ENCODE measurements around the gene ZNF276. TPM values are rescaled to one million over a fixed set of nuclear protein-coding genes. Genes with fewer than 3 reads are reported as not detected.

The ZNF276 gene
- polyA plus RNA-seq, 1 donor (not counting 4 experiments of a cell fraction or from before 2014, with no cell fraction given) = 11.3 TPM

DNA sequence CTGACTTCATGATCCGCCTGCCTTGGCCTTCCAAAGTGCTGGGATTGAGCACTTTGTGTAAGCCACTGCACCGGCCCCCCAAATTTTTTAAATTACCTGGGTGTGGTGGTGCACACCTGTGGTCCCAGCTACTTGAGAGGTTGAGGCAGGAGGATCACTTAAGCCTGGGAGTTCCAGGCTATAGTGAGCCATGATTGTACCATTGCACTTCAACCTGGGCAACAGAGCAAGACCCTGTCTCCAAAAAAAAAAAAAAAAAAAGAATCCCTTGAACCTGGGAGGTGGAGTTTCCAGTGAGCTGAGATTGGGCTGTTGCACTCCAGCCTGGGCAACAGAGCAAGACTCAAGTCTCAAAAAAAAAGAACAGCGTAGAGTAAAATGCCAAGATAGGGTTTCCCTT, 15.2 kb downstream of the ZNF276 start:
- H3K4me3 ChIP-seq (ENCODE audit: control insufficient read depth in 2 of 3, extremely low read depth in 1 of 3, insufficient read depth in 2 of 3, low read depth in 1 of 3, low read length in 3 of 3) = no peak overlapping the region
- FAIRE-seq (no peak), DNase-seq (ENCODE audit: low read depth, low spot score) (no peak)
- H3K9me3 ChIP-seq (ENCODE audit: control insufficient read depth, low read depth, low read length) = no peaks in the 10 kb centered on the region
- H3K79me2 ChIP-seq (ENCODE audit: control insufficient read depth, insufficient read depth, low read length) = peaks cover 2% of the 10 kb centered on the region
- TF ChIP-seq EZH2 (IDR thresholded peaks at IDR 0.05; ENCODE audit: low read length) = no peak
- no peak overlapping the region for H2AFZ ChIP-seq (ENCODE audit: control insufficient read depth, low read length)
- H3K4me2 ChIP-seq (ENCODE audit: control insufficient read depth, extremely low read depth, insufficient read depth, low read depth, low read length) = no peak overlapping the region
- peaks cover 52 to 55% of the 10 kb centered on the region in 2 experiments for H3K36me3 ChIP-seq (ENCODE audit: control insufficient read depth in 2 of 2, extremely low read depth in 1 of 2, insufficient read depth in 2 of 2, low read length in 2 of 2)
- H3K27me3 ChIP-seq (ENCODE audit: control insufficient read depth, extremely low read depth, insufficient read depth, low read length) = no peaks in the 10 kb centered on the region
- H4K20me1 ChIP-seq (ENCODE audit: control insufficient read depth, extremely low read depth, insufficient read depth, low read length) = peaks cover 2% of the 10 kb centered on the region
- H3K9ac ChIP-seq (ENCODE audit: control insufficient read depth, extremely low read depth, insufficient read depth, low read length) = no peak overlapping the region
- dilution Hi-C loops (cut with MboI; ENCODE audit: extremely low pct_ligation_motif_present, low sequenced_read_pairs) = no loop called here
- no peaks in the 10 kb centered on the region for H3K4me1 ChIP-seq (ENCODE audit: control insufficient read depth, extremely low read depth, insufficient read depth, low read length)
- H3K9me1 ChIP-seq (ENCODE audit: control insufficient read depth, extremely low read depth, insufficient read depth, low read length) = no peaks in the 10 kb centered on the region
- no peak overlapping the region for H3K27ac ChIP-seq (ENCODE audit: control insufficient read depth, insufficient read depth, low read length)

DNA sequence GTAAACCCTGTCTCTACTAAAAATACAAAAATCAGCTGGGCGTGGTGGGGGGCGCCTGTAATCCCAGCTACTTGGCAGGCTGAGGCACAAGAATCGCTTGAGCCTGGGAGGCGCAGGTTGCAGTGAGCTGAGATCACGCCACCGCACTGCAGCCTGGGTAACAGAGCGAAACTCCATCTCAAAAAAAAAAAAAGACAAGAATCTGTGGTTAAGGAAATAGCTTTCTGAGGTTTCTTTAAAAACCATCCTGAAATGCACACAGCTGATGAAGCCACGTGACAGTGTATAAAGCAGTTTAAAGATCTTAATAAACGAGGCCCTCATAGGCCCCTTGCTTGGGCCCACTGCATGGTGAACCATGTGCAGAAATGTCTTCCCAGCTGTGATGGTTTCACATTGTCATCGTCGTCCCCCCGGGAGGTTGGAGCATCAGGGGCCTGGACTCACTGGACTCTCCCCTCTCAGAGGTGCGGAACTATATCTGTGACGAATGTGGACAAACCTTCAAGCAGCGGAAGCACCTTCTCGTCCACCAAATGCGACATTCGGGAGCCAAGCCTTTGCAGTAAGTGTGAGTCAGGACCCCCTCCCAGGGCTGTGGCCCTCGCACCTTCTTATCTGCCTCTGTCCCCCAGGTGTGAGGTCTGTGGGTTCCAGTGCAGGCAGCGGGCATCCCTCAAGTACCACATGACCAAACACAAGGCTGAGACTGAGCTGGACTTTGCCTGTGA, 16.2 kb downstream of the ZNF276 start:
- dilution Hi-C loops (cut with MboI; ENCODE audit: extremely low pct_ligation_motif_present, low sequenced_read_pairs) = no loop called here
- Histone ChIP-seq H3K9ac (ENCODE audit: control insufficient read depth, extremely low read depth, insufficient read depth, low read length) (no peak overlapping the region), H3K27ac (ENCODE audit: control insufficient read depth, insufficient read depth, low read length) (no peak overlapping the region), H3K36me3 (ENCODE audit: control insufficient read depth in 2 of 2, extremely low read depth in 1 of 2, insufficient read depth in 2 of 2, low read length in 2 of 2) (peaks cover 52 to 53% of the 10 kb centered on the region in 2 experiments), H2AFZ (ENCODE audit: control insufficient read depth, low read length) (no peak overlapping the region), H3K4me2 (ENCODE audit: control insufficient read depth, extremely low read depth, insufficient read depth, low read depth, low read length) (no peak overlapping the region), H3K27me3 (ENCODE audit: control insufficient read depth, extremely low read depth, insufficient read depth, low read length) (no peaks in the 10 kb centered on the region), H4K20me1 (ENCODE audit: control insufficient read depth, extremely low read depth, insufficient read depth, low read length) (peaks cover 2% of the 10 kb centered on the region), H3K79me2 (ENCODE audit: control insufficient read depth, insufficient read depth, low read length) (peaks cover 2% of the 10 kb centered on the region), H3K4me1 (ENCODE audit: control insufficient read depth, extremely low read depth, insufficient read depth, low read length) (no peaks in the 10 kb centered on the region), H3K9me1 (ENCODE audit: control insufficient read depth, extremely low read depth, insufficient read depth, low read length) (no peaks in the 10 kb centered on the region), H3K9me3 (ENCODE audit: control insufficient read depth, low read depth, low read length) (no peaks in the 10 kb centered on the region), H3K4me3 (ENCODE audit: control insufficient read depth in 2 of 3, extremely low read depth in 1 of 3, insufficient read depth in 2 of 3, low read depth in 1 of 3, low read length in 3 of 3) (no peak overlapping the region)
- no peak for DNase-seq (ENCODE audit: low read depth, low spot score)
- no peak for TF ChIP-seq EZH2 (IDR thresholded peaks at IDR 0.05; ENCODE audit: low read length)
- TF ChIP-seq, protein P1, sequence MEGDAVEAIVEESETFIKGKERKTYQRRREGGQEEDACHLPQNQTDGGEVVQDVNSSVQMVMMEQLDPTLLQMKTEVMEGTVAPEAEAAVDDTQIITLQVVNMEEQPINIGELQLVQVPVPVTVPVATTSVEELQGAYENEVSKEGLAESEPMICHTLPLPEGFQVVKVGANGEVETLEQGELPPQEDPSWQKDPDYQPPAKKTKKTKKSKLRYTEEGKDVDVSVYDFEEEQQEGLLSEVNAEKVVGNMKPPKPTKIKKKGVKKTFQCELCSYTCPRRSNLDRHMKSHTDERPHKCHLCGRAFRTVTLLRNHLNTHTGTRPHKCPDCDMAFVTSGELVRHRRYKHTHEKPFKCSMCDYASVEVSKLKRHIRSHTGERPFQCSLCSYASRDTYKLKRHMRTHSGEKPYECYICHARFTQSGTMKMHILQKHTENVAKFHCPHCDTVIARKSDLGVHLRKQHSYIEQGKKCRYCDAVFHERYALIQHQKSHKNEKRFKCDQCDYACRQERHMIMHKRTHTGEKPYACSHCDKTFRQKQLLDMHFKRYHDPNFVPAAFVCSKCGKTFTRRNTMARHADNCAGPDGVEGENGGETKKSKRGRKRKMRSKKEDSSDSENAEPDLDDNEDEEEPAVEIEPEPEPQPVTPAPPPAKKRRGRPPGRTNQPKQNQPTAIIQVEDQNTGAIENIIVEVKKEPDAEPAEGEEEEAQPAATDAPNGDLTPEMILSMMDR (optimal IDR thresholded peaks at IDR 0.05 in 1 of 3, IDR thresholded peaks at IDR 0.05 in 1 of 3, conservative IDR thresholded peaks at IDR 0.05 in 1 of 3; ENCODE audit: extremely low read depth in 1 of 3, insufficient read depth in 2 of 3, low read length in 3 of 3) = no peak
- no peak for FAIRE-seq

DNA sequence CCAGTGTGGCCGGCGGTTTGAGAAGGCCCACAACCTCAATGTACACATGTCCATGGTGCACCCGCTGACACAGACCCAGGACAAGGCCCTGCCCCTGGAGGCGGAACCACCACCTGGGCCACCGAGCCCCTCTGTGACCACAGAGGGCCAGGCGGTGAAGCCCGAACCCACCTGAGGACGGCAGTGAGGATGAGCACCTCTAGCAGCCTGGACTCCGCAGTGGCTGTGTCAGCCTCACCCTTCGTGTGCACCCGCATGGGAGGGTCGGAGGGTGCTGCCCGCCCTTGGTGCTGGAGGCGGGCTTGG, 16.7 kb downstream of the ZNF276 start:
- no peak overlapping the region for H3K9ac ChIP-seq (ENCODE audit: control insufficient read depth, extremely low read depth, insufficient read depth, low read length)
- DNase-seq (ENCODE audit: low read depth, low spot score) (no peak), FAIRE-seq (no peak)
- peaks cover 2% of the 10 kb centered on the region for H4K20me1 ChIP-seq (ENCODE audit: control insufficient read depth, extremely low read depth, insufficient read depth, low read length)
- H3K9me1 ChIP-seq (ENCODE audit: control insufficient read depth, extremely low read depth, insufficient read depth, low read length) = no peaks in the 10 kb centered on the region
- no peak for TF ChIP-seq EZH2 (IDR thresholded peaks at IDR 0.05; ENCODE audit: low read length)
- TF ChIP-seq, protein P1 (optimal IDR thresholded peaks at IDR 0.05 in 1 of 3, IDR thresholded peaks at IDR 0.05 in 1 of 3, conservative IDR thresholded peaks at IDR 0.05 in 1 of 3; ENCODE audit: extremely low read depth in 1 of 3, insufficient read depth in 2 of 3, low read length in 3 of 3) = no peak
- H3K9me3 ChIP-seq (ENCODE audit: control insufficient read depth, low read depth, low read length) = no peaks in the 10 kb centered on the region
- H3K36me3 ChIP-seq (ENCODE audit: control insufficient read depth in 2 of 2, extremely low read depth in 1 of 2, insufficient read depth in 2 of 2, low read length in 2 of 2) = peaks cover 53% of the 10 kb centered on the region in 2 experiments
- no peak overlapping the region for H3K27ac ChIP-seq (ENCODE audit: control insufficient read depth, insufficient read depth, low read length)
- peaks cover 2% of the 10 kb centered on the region for H3K79me2 ChIP-seq (ENCODE audit: control insufficient read depth, insufficient read depth, low read length)
- dilution Hi-C loops (cut with MboI; ENCODE audit: extremely low pct_ligation_motif_present, low sequenced_read_pairs) = no loop called here
- H3K4me2 ChIP-seq (ENCODE audit: control insufficient read depth, extremely low read depth, insufficient read depth, low read depth, low read length) = no peak overlapping the region
- no peak overlapping the region for H3K4me3 ChIP-seq (ENCODE audit: control insufficient read depth in 2 of 3, extremely low read depth in 1 of 3, insufficient read depth in 2 of 3, low read depth in 1 of 3, low read length in 3 of 3)
- H3K4me1 ChIP-seq (ENCODE audit: control insufficient read depth, extremely low read depth, insufficient read depth, low read length) = no peaks in the 10 kb centered on the region
- H2AFZ ChIP-seq (ENCODE audit: control insufficient read depth, low read length) = no peak overlapping the region
- H3K27me3 ChIP-seq (ENCODE audit: control insufficient read depth, extremely low read depth, insufficient read depth, low read length) = no peaks in the 10 kb centered on the region
